IMR-90 (cell line): Measurements from ENCODE around the gene CMC1. TPM values are rescaled to one million over a fixed set of nuclear protein-coding genes. Genes with fewer than 3 reads are reported as not detected.
A peak's percentile ranks its signal among the peaks of the same experiment; 100 is the strongest.

ENCODE experiments used
- ATAC-seq: fragments of 200-7000 bp; cut with Tn5 transposase; 2 replicates; pipeline ENCODE4 v1.9.1; 2020; ENCODE audit warnings: low read depth, mild to moderate bottlenecking, moderate library complexity
- BruUV-seq: library from RNA; stranded (reverse); fragments of 400-500 nt; replicated peaks from 2 replicates; lab custom pipeline; 2021; lab: Mats Ljungman, UMichigan
- CTCF ChIA-PET: fragments of 300-600 bp; formaldehyde crosslinking; extraction: SDS; loops from one replicate; lab custom pipeline; 2021; ENCODE audit warnings: antibody characterized with exemption; lab: Yijun Ruan, JAX
- POLR2A ChIA-PET: fragments of 300-600 bp; sonication (Branson Sonifier 250); formaldehyde crosslinking; loops from one replicate; lab custom pipeline; 2022; ENCODE audit warnings: antibody characterized with exemption; ENCODE audit not compliant: unreplicated experiment; lab: Charles Lee
- DNase-seq: peaks from one replicate; pipeline ENCODE4 v3.0.0; 2013
- H2AFZ ChIP-seq: replicated peaks from 2 replicates; pipeline ENCODE3; 2013; ENCODE audit warnings: low read length, mild to moderate bottlenecking; ENCODE audit not compliant: poor library complexity
- H2AK5ac ChIP-seq: 2 replicates; pipeline ENCODE4 v1.6.1; 2013; ENCODE audit warnings: low read depth, low read length, inconsistent platforms
- H2AK9ac ChIP-seq: replicated peaks from 2 replicates; pipeline ENCODE3; 2013; ENCODE audit warnings: mild to moderate bottlenecking, low read depth, low read length, moderate library complexity; ENCODE audit not compliant: poor library complexity
- H2BK120ac ChIP-seq: 2 replicates; pipeline ENCODE4 v1.6.1; 2013; ENCODE audit warnings: low read depth, low read length, inconsistent platforms
- H2BK15ac ChIP-seq: 3 replicates; pipeline ENCODE4 v1.6.1; 2013; ENCODE audit warnings: low read depth, low read length, inconsistent platforms
- H2BK20ac ChIP-seq: 2 replicates; pipeline ENCODE4 v1.6.1; 2013; ENCODE audit warnings: low read depth, mild to moderate bottlenecking, inconsistent platforms, low read length, moderate library complexity
- H2BK5ac ChIP-seq: 2 replicates; pipeline ENCODE4 v1.6.1; 2013; ENCODE audit warnings: mild to moderate bottlenecking, low read depth, low read length, inconsistent platforms; ENCODE audit not compliant: poor library complexity, severe bottlenecking
- H3K14ac ChIP-seq: replicated peaks from 2 replicates; pipeline ENCODE4 v1.6.1; 2013; ENCODE audit warnings: low read depth, low read length, inconsistent platforms
- H3K18ac ChIP-seq: 2 replicates; pipeline ENCODE4 v1.6.1; 2013; ENCODE audit warnings: low read depth, low read length, control low read depth
- H3K23ac ChIP-seq: 2 replicates; pipeline ENCODE4 v1.6.1; 2013; ENCODE audit warnings: low read depth, low read length, inconsistent platforms
- H3K27ac ChIP-seq: 2 replicates; pipeline ENCODE4 v1.5.1; 2013; ENCODE audit warnings: mild to moderate bottlenecking, control low read depth, low read length; ENCODE audit not compliant: insufficient read depth
- H3K27me3 ChIP-seq: 2 replicates; pipeline ENCODE4 v1.6.1; 2013; ENCODE audit warnings: low read length; ENCODE audit not compliant: control insufficient read depth, insufficient read depth
- H3K36me3 ChIP-seq: 2 replicates; pipeline ENCODE4 v1.6.1; 2013; ENCODE audit warnings: low read length, mixed read lengths; ENCODE audit not compliant: control insufficient read depth, insufficient read depth
- H3K4ac ChIP-seq: 2 replicates; pipeline ENCODE4 v1.6.1; 2013; ENCODE audit warnings: low read depth, low read length, inconsistent platforms
- H3K4me1 ChIP-seq: 2 replicates; pipeline ENCODE4 v1.6.1; 2013; ENCODE audit warnings: low read length, mixed read lengths; ENCODE audit not compliant: control insufficient read depth, insufficient read depth
- H3K4me2 ChIP-seq: 2 replicates; pipeline ENCODE4 v1.6.1; 2013; ENCODE audit warnings: low read depth, mild to moderate bottlenecking, control low read depth, low read length, moderate library complexity
- H3K4me3 ChIP-seq: 2 replicates; pipeline ENCODE4 v1.5.1; 2013; ENCODE audit warnings: low read depth, mild to moderate bottlenecking, control low read depth, low read length, moderate library complexity; ENCODE audit not compliant: insufficient read depth
- H3K56ac ChIP-seq: 2 replicates; pipeline ENCODE4 v1.6.1; 2013; ENCODE audit warnings: low read length, inconsistent platforms; ENCODE audit not compliant: insufficient read depth; ENCODE audit errors: extremely low read depth
- H3K79me1 ChIP-seq, 2 experiments: 2 replicates each; pipeline ENCODE4 v1.6.1; 2013; ENCODE audit warnings: low read length in 2 of 2, inconsistent platforms in 1 of 2, low read depth in 1 of 2
- H3K9ac ChIP-seq: 2 replicates; pipeline ENCODE4 v1.6.1; 2013; ENCODE audit warnings: low read depth, low read length, control low read depth
- H3K9me1 ChIP-seq: 2 replicates; pipeline ENCODE4 v1.6.1; 2013; ENCODE audit warnings: low read length, inconsistent platforms; ENCODE audit not compliant: insufficient read depth
- H3K9me3 ChIP-seq: 2 replicates; pipeline ENCODE4 v1.6.1; 2013; ENCODE audit warnings: low read length; ENCODE audit not compliant: control insufficient read depth, insufficient read depth
- H4K20me1 ChIP-seq: 2 replicates; pipeline ENCODE4 v1.6.1; 2013; ENCODE audit warnings: low read length, inconsistent platforms; ENCODE audit not compliant: insufficient read depth
- H4K5ac ChIP-seq: 2 replicates; pipeline ENCODE4 v1.6.1; 2013; ENCODE audit warnings: mild to moderate bottlenecking, low read depth, low read length, control low read depth
- H4K8ac ChIP-seq, 2 experiments: 2 replicates each; pipeline ENCODE4 v1.6.1; 2013; ENCODE audit warnings: low read depth in 2 of 2, low read length in 2 of 2, control low read depth in 1 of 2, inconsistent platforms in 1 of 2
- H4K91ac ChIP-seq: 2 replicates; pipeline ENCODE4 v1.6.1; 2013; ENCODE audit warnings: low read depth, low read length, inconsistent platforms; ENCODE audit not compliant: insufficient read depth
- BHLHE40 ChIP-seq: fragments of 150-350 bp; IDR thresholded peaks from 2 replicates; pipeline ENCODE4 v1.6.1; 2016; ENCODE audit warnings: mild to moderate bottlenecking, low read depth, low read length
- CHD1 ChIP-seq: IDR thresholded peaks from 2 replicates; pipeline ENCODE4 v1.6.1; 2012; ENCODE audit warnings: low read depth, low read length, improper control_type of control experiment
- ELK1 ChIP-seq: fragments of 150-350 bp; IDR thresholded peaks from 2 replicates; pipeline ENCODE4 v1.6.1; 2016; ENCODE audit warnings: low read depth, mild to moderate bottlenecking, low read length, moderate library complexity, borderline replicate concordance
- MAFK ChIP-seq: IDR thresholded peaks from 2 replicates; pipeline ENCODE4 v1.6.1; 2012; ENCODE audit warnings: low read depth, low read length, improper control_type of control experiment
- MAZ ChIP-seq: IDR thresholded peaks from 2 replicates; pipeline ENCODE4 v1.6.1; 2012; ENCODE audit warnings: low read depth, mild to moderate bottlenecking, low read length, improper control_type of control experiment, moderate library complexity, borderline replicate concordance
- NFE2L2 ChIP-seq: fragments of 150-350 bp; IDR thresholded peaks from 2 replicates; pipeline ENCODE4 v1.6.1; 2016; ENCODE audit warnings: low read depth, mild to moderate bottlenecking, low read length
- RCOR1 ChIP-seq: IDR thresholded peaks from 2 replicates; pipeline ENCODE4 v1.6.1; 2012; ENCODE audit warnings: mild to moderate bottlenecking, low read length, improper control_type of control experiment; ENCODE audit not compliant: insufficient replicate concordance
- RFX5 ChIP-seq: IDR thresholded peaks from 2 replicates; pipeline ENCODE4 v1.8.0; 2012; ENCODE audit warnings: low read depth, mild to moderate bottlenecking, low read length, moderate library complexity
- USF2 ChIP-seq: fragments of 150-350 bp; IDR thresholded peaks from 2 replicates; pipeline ENCODE4 v1.6.1; 2017; ENCODE audit warnings: mild to moderate bottlenecking, antibody characterized with exemption, low read length, low read depth
- dilution Hi-C: fragments of 300-500 bp; cut with HindIII; formaldehyde crosslinking; loops from one replicate; pipeline ENCODE4 v1.14.3; 2018; ENCODE audit warnings: low sequenced_read_pairs; ENCODE audit not compliant: unreplicated experiment
- in situ Hi-C: fragments of 300-500 bp; cut with MboI; formaldehyde crosslinking; loops from 3 replicates; pipeline ENCODE4 v1.14.3; 2019; ENCODE audit warnings: low sequenced_read_pairs, inconsistent platforms, mixed read lengths
- intact Hi-C: fragments of 100-400 bp; cut with micrococcal nuclease; formaldehyde crosslinking; loops from 2 replicates; pipeline ENCODE4 v1.10.0; 2022
- polyA plus RNA-seq, 3 experiments: library from polyadenylated mRNA; depleted of rRNA; stranded (reverse); fragments of >200 nt; gene quantifications; 2 replicates each; pipeline ENCODE4 v1.2.3, GENCODE V29; 2012; ENCODE audit warnings: low replicate concordance in 1 of 3
- total RNA-seq: library from RNA; depleted of rRNA; stranded (reverse); fragments of >200 nt; gene quantifications from 2 replicates; pipeline ENCODE4 v1.2.3, GENCODE V29; 2012

CMC1 gene
- total and polyA plus RNA-seq, 2 of the 4 experiments (the other 2 are of a cell fraction) = 1.6 to 18.3 TPM

DNA sequence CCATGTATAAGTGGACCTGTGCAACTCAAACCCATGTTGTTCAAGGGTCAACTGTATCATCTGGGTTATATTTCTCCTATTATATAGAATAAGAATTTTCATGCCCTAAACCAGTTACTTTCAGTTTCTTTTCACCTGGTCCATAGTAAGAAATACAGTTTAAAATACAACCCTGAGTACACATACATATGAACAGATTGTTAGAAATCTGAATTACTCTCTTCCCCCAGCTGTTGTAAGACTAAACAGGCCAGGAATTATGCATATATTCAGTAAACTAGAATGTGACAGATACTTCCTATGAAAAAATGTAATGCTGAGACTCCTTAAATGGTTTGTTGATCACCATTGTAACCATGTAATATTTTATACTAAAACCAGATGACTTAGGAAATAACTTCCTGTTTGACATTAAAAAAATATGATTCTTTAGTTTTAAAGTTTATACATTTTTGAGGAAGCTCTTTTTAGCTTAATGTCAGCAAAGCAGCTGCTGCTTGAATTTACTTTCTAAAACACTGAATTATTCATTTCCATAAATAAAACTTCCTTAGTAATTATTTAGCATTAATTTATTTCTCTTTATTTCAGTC is 54.6 kb downstream of the CMC1 start:
- Histone ChIP-seq H2AFZ (no peak overlapping the region), H3K36me3 (no peaks in the 10 kb centered on the region; the same call in 1 of the 2 replicates), H3K4me2 (peak overlapping the region; percentile 75), H4K91ac (no peak overlapping the region), H2BK15ac (no peak overlapping the region), H3K9me3 (no peaks in the 10 kb centered on the region), H3K9ac (no peak overlapping the region), H4K20me1 (no peaks in the 10 kb centered on the region), H3K56ac (no peak overlapping the region), H4K8ac (no peak overlapping the region), H3K79me1 (0 out of 4 replicates have a peak, but pooled peaks cover 0 to 1% of the 10 kb centered on the region in 2 experiments), H3K27ac (peak overlapping the region; percentile 40; the same call in 1 of the 2 replicates), H3K18ac (no peak overlapping the region), H3K27me3 (no peaks in the 10 kb centered on the region), H3K9me1 (no peaks in the 10 kb centered on the region), H3K23ac (no peak overlapping the region), H3K4me1 (no peaks in the 10 kb centered on the region), H2BK120ac (no peak overlapping the region), H4K5ac (no peak overlapping the region), H2BK5ac (no peak overlapping the region), H3K14ac (no peak overlapping the region), H3K4ac (no peak overlapping the region), H2AK5ac (no peak overlapping the region), H2AK9ac (no peak overlapping the region), H2BK20ac (no peak overlapping the region), H3K4me3 (0 out of 2 replicates have a peak overlapping the region, but pooled peaks have one; percentile 3)
- POLR2A ChIA-PET = no interaction called here
- CTCF ChIA-PET = interaction anchor here (0.7 kb wide), 1 partner anchor 494 kb away, joined by 3 read pairs; no protein-coding TSS in a partner anchor
- DNase-seq (peak; percentile 19), ATAC-seq (peak; percentile 67)
- no TSS peak for BruUV-seq
- no peak for TF ChIP-seq RCOR1
- TF ChIP-seq USF2 = no peak
- no peak for TF ChIP-seq NFE2L2
- TF ChIP-seq MAZ = no peak
- no peak for TF ChIP-seq BHLHE40
- no peak for TF ChIP-seq MAFK
- TF ChIP-seq CHD1 = no peak
- no peak for TF ChIP-seq ELK1
- no peak for TF ChIP-seq RFX5
- in situ Hi-C loops = no loop called here
- dilution Hi-C loops = no loop called here
- intact Hi-C loops = no loop called here
